Sigmoid colon (tissue), 7 donors: Measurements from ENCODE around the gene SPNS1. TPM values are rescaled to one million over a fixed set of nuclear protein-coding genes. Genes with fewer than 3 reads are reported as not detected.

Experiments
- DNase-seq: peaks from one replicate; pipeline ENCODE4 v3.0.0-alpha.2; 2019
- H3K27ac ChIP-seq, 4 donors: fragments of 200-600 bp; sonication (generic); one replicate each; pipeline ENCODE4 v1.5.1; 2016 to 2019; ENCODE audit warnings: mild to moderate bottlenecking in 1 of 4
- H3K27me3 ChIP-seq, 3 donors: fragments of 200-600 bp; sonication (generic); one replicate each; pipeline ENCODE4 v1.5.1; 2019; ENCODE audit warnings: mild to moderate bottlenecking in 1 of 3
- H3K36me3 ChIP-seq, 4 donors: fragments of 200-600 bp; sonication (generic); one replicate each; pipeline ENCODE4 v1.5.1; 2016 to 2019
- H3K4me1 ChIP-seq, 4 donors: fragments of 200-600 bp; sonication (generic); one replicate each; pipeline ENCODE4 v1.5.1; 2017 to 2019
- H3K4me3 ChIP-seq, 4 donors: fragments of 200-600 bp; sonication (generic); one replicate each; pipeline ENCODE4 v1.5.1; 2017 to 2019; ENCODE audit warnings: mild to moderate bottlenecking in 2 of 4, moderate library complexity in 1 of 4
- H3K9me3 ChIP-seq, 4 donors: fragments of 200-600 bp in 3 of 4; sonication (generic) in 3 of 4; one replicate each; pipeline versions ENCODE4 v1.5.1 to v1.6.1; 2013 to 2019
- CTCF ChIP-seq, 4 experiments: fragments of 450-650 bp in 3 of 4; fragments of 200-600 bp in 1 of 4; IDR thresholded peaks; one replicate each; pipeline ENCODE4 v1.5.1; 2016 to 2019; ENCODE audit warnings: antibody characterized with exemption in 4 of 4, mild to moderate bottlenecking in 3 of 4, moderate library complexity in 2 of 4
- EP300 ChIP-seq, 4 donors: sonication (generic); formaldehyde crosslinking; IDR thresholded peaks; one replicate each; pipeline ENCODE4 v1.6.1; 2017; ENCODE audit warnings: antibody characterized with exemption in 4 of 4
- POLR2A ChIP-seq, 2 donors: fragments of 450-650 bp; IDR thresholded peaks; one replicate each; pipeline ENCODE4 v1.6.1; 2016; ENCODE audit warnings: antibody characterized with exemption in 2 of 2, mild to moderate bottlenecking in 2 of 2, moderate library complexity in 2 of 2
- POLR2AphosphoS5 ChIP-seq, 4 donors: sonication (generic); formaldehyde crosslinking; IDR thresholded peaks; one replicate each; pipeline ENCODE4 v1.6.1; 2017; ENCODE audit warnings: antibody characterized with exemption in 4 of 4
- WGBS, 2 donors: extraction: QIAGEN DNeasy Blood & Tissue Kit; methylation state at CpG; one replicate each; pipeline ENCODE4 v1.1.7; 2013; 5-methylcytosine and 5-hydroxymethylcytosine counted together
- intact Hi-C: fragments of 100-400 bp; cut with DNase I; formaldehyde crosslinking; loops from one replicate; pipeline ENCODE4 v1.15.1; 2023
- polyA plus RNA-seq, 3 donors: library from polyadenylated mRNA; stranded (reverse); fragments of 200-250 nt; gene quantifications; one replicate each; pipeline ENCODE4 v1.2.3, GENCODE V29; 2013
- total RNA-seq, 4 donors: library from RNA; depleted of rRNA; stranded (reverse); fragments of >200 nt; gene quantifications; one replicate each; pipeline ENCODE4 v1.1.0, GENCODE V29; 2016
- donor health status: healthy with polysubstance abuse.
- donor health status: Bipolar disorder and iron deficiency.
- donor health status: healthy.

Gene SPNS1
- total and polyA plus RNA-seq, 7 donors, result 6.6 to 40.2 (median 14.5) TPM

GRCh38 chr16:29024278-29024677, 49.7 kb downstream of the SPNS1 start:
- WGBS, 2 donors, result 53 to 64% methylated on average over 5 of the region's 5 CpGs
- TF ChIP-seq EP300 (IDR thresholded peaks at IDR 0.05) (no peak), POLR2AphosphoS5 (IDR thresholded peaks at IDR 0.05) (no peak), CTCF (IDR thresholded peaks at IDR 0.05) (no peak), POLR2A (IDR thresholded peaks at IDR 0.05) (no peak)
- intact Hi-C loops, result no loop called here

GRCh38 chr16:29025218-29025617, 50.6 kb downstream of the SPNS1 start:
- peak; percentile 46 for DNase-seq
- WGBS, 2 donors, result 51 to 66% methylated on average over 5 of the region's 5 CpGs
- intact Hi-C loops, result no loop called here
- Histone ChIP-seq H3K27me3 (peaks cover 0 to 7% (median 0%) of the 10 kb centered on the region in 3 donors), H3K4me3 (no peak overlapping the region), H3K4me1 (no peaks in the 10 kb centered on the region), H3K9me3 (no peaks in the 10 kb centered on the region), H3K36me3 (no peaks in the 10 kb centered on the region), H3K27ac (no peak overlapping the region)
- TF ChIP-seq CTCF (IDR thresholded peaks at IDR 0.05) (no peak), POLR2AphosphoS5 (IDR thresholded peaks at IDR 0.05) (no peak), POLR2A (IDR thresholded peaks at IDR 0.05) (no peak)

More at GRCh38 chr16:29024278-29024677, 49.7 kb downstream of the SPNS1 start:
- Histone ChIP-seq H3K27ac (no peak overlapping the region), H3K36me3 (no peaks in the 10 kb centered on the region), H3K9me3 (no peaks in the 10 kb centered on the region), H3K4me3 (no peak overlapping the region), H3K4me1 (no peaks in the 10 kb centered on the region), H3K27me3 (peaks cover 0 to 7% (median 0%) of the 10 kb centered on the region in 3 donors)
- DNase-seq, result peak; percentile 8

- H3K9me3 ChIP-seq, result no peaks in the 10 kb centered on the region
- no peak overlapping the region for H3K27ac ChIP-seq
- H3K27me3 ChIP-seq, result peaks cover 0 to 7% (median 0%) of the 10 kb centered on the region in 3 donors
- WGBS, 2 donors, result 91 to 92% methylated on average over 4 of the region's 4 CpGs
- H3K36me3 ChIP-seq, result no peaks in the 10 kb centered on the region
- intact Hi-C loops, result no loop called here
- no peak overlapping the region for H3K4me3 ChIP-seq
- peak; percentile 2 for DNase-seq
- H3K4me1 ChIP-seq, result no peaks in the 10 kb centered on the region
- TF ChIP-seq POLR2AphosphoS5 (IDR thresholded peaks at IDR 0.05) (no peak), EP300 (IDR thresholded peaks at IDR 0.05) (no peak), POLR2A (IDR thresholded peaks at IDR 0.05) (no peak), CTCF (IDR thresholded peaks at IDR 0.05) (no peak)
Observed at GRCh38 chr16:29025735-29026134, 51.2 kb downstream of the SPNS1 start.

GRCh38 chr16:29028457-29029167, 54.0 kb downstream of the SPNS1 start:
- peaks cover 0 to 7% (median 0%) of the 10 kb centered on the region in 3 donors for H3K27me3 ChIP-seq
- 69 to 79% methylated on average over 7 of the region's 7 CpGs for WGBS, 2 donors
- H3K27ac ChIP-seq, result no peak overlapping the region
- intact Hi-C loops, result no loop called here
- no peaks in the 10 kb centered on the region for H3K36me3 ChIP-seq
- TF ChIP-seq POLR2A (IDR thresholded peaks at IDR 0.05) (peak in 1 of 2 donors; percentile 9), CTCF (IDR thresholded peaks at IDR 0.05) (no peak)
- no peak overlapping the region for H3K4me3 ChIP-seq
- peak; percentile 9 for DNase-seq
- H3K9me3 ChIP-seq, result no peaks in the 10 kb centered on the region
- H3K4me1 ChIP-seq, result no peaks in the 10 kb centered on the region
